HG03354 (cell line): ENCODE measurements around the gene FBXO17.

Experiments
- ATAC-seq: cut with Tn5 transposase; IDR thresholded peaks from one replicate; pipeline ENCODE4 v1.9.1; 2021; ENCODE audit warnings: mild to moderate bottlenecking; ENCODE audit not compliant: unreplicated experiment, poor library complexity, severe bottlenecking

Gene FBXO17

DNA sequence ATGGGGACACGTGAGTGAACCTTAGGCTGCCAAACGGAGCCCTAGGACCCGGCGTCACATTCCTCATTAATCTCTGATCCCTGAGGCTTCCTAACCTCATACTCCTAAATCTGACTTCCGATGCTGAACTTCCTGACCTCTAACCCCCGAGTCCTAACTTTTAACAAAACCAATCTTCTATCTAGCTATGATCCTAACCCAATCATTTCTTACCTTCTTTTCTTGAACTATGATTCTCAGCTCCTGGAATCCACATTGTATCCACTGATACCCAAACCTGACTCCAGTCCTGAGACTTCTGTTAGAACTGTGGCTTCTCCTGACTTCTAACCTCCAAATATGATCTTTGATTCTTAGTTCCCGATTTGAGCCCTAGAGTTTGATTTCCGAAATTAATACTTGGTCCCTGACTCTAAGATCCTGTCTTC lies 75.3 kb downstream of the FBXO17 start:
- ATAC-seq: no peak

DNA sequence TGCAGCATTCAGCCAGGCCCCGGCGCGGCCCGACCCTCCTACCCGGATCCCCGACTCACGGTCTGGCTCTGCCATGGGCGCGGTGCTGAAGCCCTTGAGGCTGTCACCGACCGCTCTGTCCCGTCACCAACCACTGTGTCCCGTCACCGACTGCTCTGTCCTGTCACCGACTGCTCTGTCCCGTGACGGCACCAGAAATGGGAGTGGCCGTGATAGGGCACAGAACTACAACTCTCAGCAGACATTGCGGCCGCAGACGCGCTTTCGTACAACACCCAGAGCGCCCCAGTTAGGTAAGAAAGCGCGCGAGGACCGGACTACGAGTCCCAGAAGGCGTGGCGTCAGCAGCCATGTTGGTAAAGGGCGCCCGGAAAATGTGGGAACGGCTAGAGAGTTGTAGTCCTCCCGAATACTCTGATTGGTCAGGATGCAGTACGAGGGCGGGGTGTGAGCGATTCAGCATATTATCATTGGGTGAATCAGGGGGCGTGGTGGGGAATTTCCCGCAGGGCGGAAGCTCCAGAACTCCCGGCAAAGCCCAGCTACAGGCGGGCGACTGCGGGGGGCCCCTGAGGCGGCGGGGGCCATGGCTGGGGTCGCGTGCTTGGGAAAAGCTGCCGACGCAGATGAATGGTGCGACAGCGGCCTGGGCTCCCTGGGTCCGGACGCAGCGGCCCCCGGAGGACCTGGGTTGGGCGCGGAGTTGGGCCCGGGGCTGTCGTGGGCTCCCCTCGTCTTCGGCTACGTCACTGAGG lies 75.9 kb downstream of the FBXO17 start, which contains the start of the genes NFKBIB and SIRT2:
TSS of gene NFKBIB (plus strand) at position 523 of the 755 bp plus-strand sequence. CDS start at position 587, 64 bp downstream.
TSS of gene SIRT2 (minus strand) at position 172 of the 755 bp plus-strand sequence. CDS start at position 75, 97 bp downstream.
- peak; percentile 91 for ATAC-seq

DNA sequence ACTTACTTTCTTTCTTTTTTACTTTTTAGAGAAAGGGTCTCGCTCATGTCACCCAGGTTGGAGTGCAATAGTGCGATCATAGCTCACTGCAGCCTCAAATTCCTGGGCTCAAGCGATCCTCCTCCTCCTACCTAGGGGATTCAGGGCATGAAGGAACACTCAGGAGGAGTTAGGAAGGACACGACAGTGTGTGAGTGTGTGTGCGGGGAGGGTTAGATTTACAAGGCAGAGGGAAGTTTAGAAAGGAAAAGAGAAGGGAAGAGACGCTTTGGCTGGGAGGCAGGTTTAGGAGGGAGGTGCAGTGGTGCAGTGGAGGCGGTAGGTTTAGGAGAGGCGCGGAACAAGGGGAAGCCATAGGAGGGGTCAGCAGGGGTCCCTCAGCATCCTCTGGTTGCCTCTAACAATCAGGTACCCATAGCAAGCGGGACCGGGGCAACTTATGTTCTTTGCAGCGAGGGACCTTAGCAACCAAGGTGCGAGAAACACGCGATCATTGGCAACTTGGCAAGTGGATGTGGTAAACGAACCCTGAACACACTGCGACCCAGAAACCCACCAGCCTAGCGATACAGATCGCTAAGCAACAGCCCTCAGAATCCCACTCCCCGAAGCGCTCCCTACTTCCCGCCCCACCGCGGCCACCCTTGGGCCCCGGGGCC lies 76.6 kb downstream of the FBXO17 start:
- ATAC-seq: no peak

DNA sequence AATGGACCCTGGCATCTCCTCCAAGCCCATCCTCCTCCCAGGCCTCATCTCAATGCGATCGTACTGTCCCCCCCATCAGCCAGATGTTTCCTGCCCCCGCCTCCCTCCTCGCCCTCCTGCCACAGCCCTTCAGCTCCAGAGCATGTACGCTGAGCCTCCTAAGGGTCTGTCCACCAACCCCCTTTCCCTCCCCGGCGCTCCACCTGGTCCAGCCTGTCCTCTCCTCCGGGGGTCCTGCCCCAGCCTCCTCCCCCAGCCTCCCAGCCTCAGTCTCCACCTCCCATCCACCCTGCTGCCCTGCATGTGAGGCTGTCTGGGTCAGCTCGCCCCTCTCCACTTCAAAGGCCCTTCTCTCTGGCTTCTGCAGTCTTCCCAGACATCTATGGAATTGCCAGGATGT lies 80.6 kb downstream of the FBXO17 start:
- ATAC-seq: no peak

DNA sequence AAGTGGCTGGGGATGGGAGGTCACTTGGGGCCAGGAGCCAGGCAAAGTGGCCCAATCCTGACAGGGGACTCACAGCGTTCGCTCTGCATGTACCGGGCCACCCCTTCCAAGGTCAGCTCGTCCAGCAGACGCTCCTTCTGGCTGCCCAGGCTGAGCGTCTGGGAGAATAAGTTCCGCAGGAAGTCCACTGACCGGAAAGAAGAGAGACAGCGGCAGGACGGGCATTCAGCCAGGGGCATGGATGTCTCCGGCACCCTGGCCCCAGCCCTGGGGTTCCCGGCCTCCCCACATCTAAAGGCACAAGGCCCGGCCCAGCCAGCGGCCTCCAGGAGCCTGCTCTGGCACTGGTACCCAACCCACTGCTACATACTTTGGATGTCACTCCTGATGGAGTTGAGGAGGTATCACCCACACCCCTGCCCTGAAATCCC lies 82.2 kb downstream of the FBXO17 start:
- ATAC-seq: no peak

DNA sequence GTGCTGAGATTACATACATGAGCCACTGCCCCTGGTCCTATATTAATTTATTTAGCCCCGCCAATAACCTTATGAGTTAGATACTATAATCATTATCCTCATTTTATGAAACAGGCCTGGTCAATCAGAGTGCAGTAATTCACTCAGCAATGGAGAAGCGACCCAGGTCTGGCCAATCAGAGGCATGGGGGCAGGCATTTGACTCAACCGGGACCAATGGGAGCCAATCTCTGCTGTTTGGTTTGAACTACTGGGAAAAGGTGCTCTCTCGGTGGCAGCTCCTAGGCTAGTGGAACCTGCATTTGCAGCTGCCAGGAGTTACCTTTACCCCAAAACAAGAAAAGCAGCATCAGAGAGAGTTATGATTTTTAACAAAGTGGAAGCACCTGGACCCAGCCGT lies 82.7 kb downstream of the FBXO17 start:
- ATAC-seq: no peak

DNA sequence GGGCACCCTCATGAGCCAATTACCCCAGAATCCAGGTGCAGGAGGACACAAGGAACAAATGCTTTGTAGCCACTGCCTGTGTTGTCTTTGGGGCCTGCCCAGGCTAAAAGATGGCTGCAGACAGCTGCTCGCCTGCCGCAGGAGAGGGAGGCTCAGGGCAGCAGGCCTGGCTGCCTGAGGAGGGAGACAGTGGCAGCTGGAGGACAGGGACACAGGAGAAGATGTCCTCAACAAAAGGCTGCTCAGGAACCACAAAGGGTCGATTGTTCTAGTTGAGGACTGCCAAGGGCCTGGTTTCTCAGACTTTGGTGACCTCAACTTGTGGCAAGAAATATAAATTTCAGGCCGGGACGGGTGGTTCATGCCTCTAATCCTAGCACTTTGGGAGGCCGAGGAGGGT lies 83.8 kb downstream of the FBXO17 start:
- no peak for ATAC-seq
